HCT116 (cell line): ENCODE measurements around the gene NOS2. TPM values are rescaled to one million over a fixed set of nuclear protein-coding genes. Genes with fewer than 3 reads are reported as not detected.

Experiments
- ATAC-seq: fragments of 200-7000 bp; cut with Tn5 transposase; 2 replicates; pipeline ENCODE4 v1.9.1; 2020; ENCODE audit warnings: mild to moderate bottlenecking, moderate library complexity
- BruUV-seq: library from RNA; stranded (reverse); fragments of 400-500 nt; replicated peaks from 2 replicates; lab custom pipeline; 2021; lab: Mats Ljungman, UMichigan
- CTCF ChIA-PET: fragments of 300-600 bp; sonication (Branson Sonifier 250); formaldehyde crosslinking; loops from one replicate; lab custom pipeline; 2021; ENCODE audit warnings: antibody characterized with exemption; lab: Charles Lee
- POLR2A ChIA-PET: fragments of 300-600, 350-600 bp; sonication (Branson Sonifier 250); formaldehyde crosslinking; loops from one replicate; lab custom pipeline; 2021; ENCODE audit warnings: antibody characterized with exemption; lab: Charles Lee
- RAD21 ChIA-PET, 2 experiments: fragments of 300-600 bp; sonication (Branson Sonifier 250); formaldehyde crosslinking; loops; one replicate each; lab custom pipeline; 2023; ENCODE audit warnings: low total read pairs in 2 of 2; ENCODE audit not compliant: uncharacterized antibody in 2 of 2, unreplicated experiment in 2 of 2, low non-redundant PET in 1 of 2; lab: Charles Lee
- DNase-seq: peaks from one replicate; pipeline ENCODE4 v3.0.0-alpha.2; 2010; ENCODE audit warnings: low read depth, low spot score
- H2AFZ ChIP-seq: fragments of 200-600 bp; shearing (Covaris generic), sonication (generic); 2 replicates; pipeline ENCODE4 v1.6.1; 2017; ENCODE audit warnings: low read depth, mixed run types, mixed read lengths, antibody characterized with exemption, low read length; ENCODE audit not compliant: poor library complexity, severe bottlenecking
- H3K27ac ChIP-seq: 2 replicates; pipeline ENCODE4 v1.5.1; 2012; ENCODE audit warnings: low read depth, low read length
- H3K27me3 ChIP-seq: fragments of 200-600 bp; sonication (generic); 2 replicates; pipeline ENCODE4 v1.6.1; 2016; ENCODE audit warnings: mixed run types, low read length, mixed read lengths; ENCODE audit not compliant: insufficient read depth
- H3K36me3 ChIP-seq, 2 experiments: fragments of 200-500 bp in 1 of 2; fragments of 200-600 bp in 1 of 2; sonication (Bioruptor generic) in 1 of 2; sonication (generic) in 1 of 2; 2 replicates each; pipeline versions ENCODE4 v1.5.1 to v1.6.1; 2014 to 2016; ENCODE audit warnings: low read length in 2 of 2, inconsistent platforms in 1 of 2, mixed read lengths in 1 of 2, mixed run types in 1 of 2; ENCODE audit not compliant: insufficient read depth in 2 of 2, control insufficient read depth in 1 of 2
- H3K4me1 ChIP-seq, 2 experiments: fragments of 200-600 bp in 1 of 2; sonication (generic) in 1 of 2; 2 replicates each; pipeline versions ENCODE4 v1.5.1 to v1.6.1; 2012 to 2017; ENCODE audit warnings: low read length in 2 of 2, inconsistent platforms in 1 of 2, mild to moderate bottlenecking in 1 of 2, mixed read lengths in 1 of 2, mixed run types in 1 of 2, moderate library complexity in 1 of 2; ENCODE audit not compliant: insufficient read depth in 2 of 2, control insufficient read depth in 1 of 2
- H3K4me2 ChIP-seq: fragments of 200-600 bp; sonication (generic); 2 replicates; pipeline ENCODE4 v1.6.1; 2017; ENCODE audit warnings: mixed run types, low read length, mixed read lengths
- H3K4me3 ChIP-seq, 2 experiments: fragments of 200-600 bp in 1 of 2; sonication (generic) in 1 of 2; replicated peaks in 1 of 2; 2 replicates each; pipeline ENCODE4 v1.5.1; 2011 to 2016; ENCODE audit warnings: low read length in 2 of 2, control low read depth in 1 of 2, low read depth in 1 of 2, mild to moderate bottlenecking in 1 of 2, mixed read lengths in 1 of 2, mixed run types in 1 of 2
- H3K79me2 ChIP-seq: fragments of 200-600 bp; sonication (generic); 2 replicates; pipeline ENCODE4 v1.6.1; 2017; ENCODE audit warnings: mild to moderate bottlenecking, mixed run types, low read length, moderate library complexity, mixed read lengths; ENCODE audit not compliant: insufficient read depth
- H3K9ac ChIP-seq: fragments of 200-600 bp; sonication (generic); 2 replicates; pipeline ENCODE4 v1.6.1; 2016; ENCODE audit warnings: low read length, mixed read lengths
- H3K9me2 ChIP-seq: fragments of 200-600 bp; sonication (generic), shearing (Covaris generic); 2 replicates; pipeline ENCODE4 v1.6.1; 2017; ENCODE audit warnings: mixed run types, mild to moderate bottlenecking, moderate library complexity; ENCODE audit not compliant: insufficient read depth
- H3K9me3 ChIP-seq, 2 experiments: fragments of 200-500 bp in 1 of 2; fragments of 200-600 bp in 1 of 2; sonication (Bioruptor generic) in 1 of 2; sonication (generic) in 1 of 2; 2 replicates each; pipeline ENCODE4 v1.6.1; 2014 to 2017; ENCODE audit warnings: low read length in 2 of 2, mixed read lengths in 2 of 2, inconsistent platforms in 1 of 2, low read depth in 1 of 2, mild to moderate bottlenecking in 1 of 2, mixed run types in 1 of 2, moderate library complexity in 1 of 2; ENCODE audit not compliant: control insufficient read depth in 1 of 2, insufficient read depth in 1 of 2
- H4K20me1 ChIP-seq: fragments of 200-600 bp; sonication (generic), shearing (Covaris generic); 2 replicates; pipeline ENCODE4 v1.6.1; 2017; ENCODE audit warnings: mixed run types, mild to moderate bottlenecking, moderate library complexity; ENCODE audit not compliant: insufficient read depth
- ATF3 ChIP-seq: IDR thresholded peaks from 2 replicates; pipeline ENCODE4 v1.6.1; 2012
- CBX3 ChIP-seq: IDR thresholded peaks from 2 replicates; pipeline ENCODE4 v1.6.1; 2012; ENCODE audit warnings: low read depth
- EGR1 ChIP-seq: IDR thresholded peaks from 2 replicates; pipeline ENCODE4 v1.6.1; 2012; ENCODE audit warnings: low read depth
- ELF1 ChIP-seq: IDR thresholded peaks from 2 replicates; pipeline ENCODE4 v1.6.1; 2012; ENCODE audit warnings: low read depth, borderline replicate concordance
- EZH2 ChIP-seq: fragments of 200-600 bp; sonication (generic); IDR thresholded peaks from 2 replicates; pipeline ENCODE4 v1.6.1; 2017; ENCODE audit warnings: antibody characterized with exemption, mixed run types
- EZH2phosphoT487 ChIP-seq: fragments of 200-600 bp; IDR thresholded peaks from 2 replicates; pipeline ENCODE4 v1.6.1; 2018; ENCODE audit warnings: antibody characterized with exemption, borderline replicate concordance
- FOSL1 ChIP-seq: IDR thresholded peaks from 2 replicates; pipeline ENCODE4 v1.6.1; 2012; ENCODE audit warnings: low read depth
- JUND ChIP-seq: IDR thresholded peaks from 2 replicates; pipeline ENCODE4 v1.6.1; 2012
- MAX ChIP-seq: IDR thresholded peaks from 2 replicates; pipeline ENCODE4 v1.6.1; 2012
- POLR2A ChIP-seq: IDR thresholded peaks from 2 replicates; pipeline ENCODE4 v1.7.0; 2011; ENCODE audit warnings: borderline replicate concordance; ENCODE audit not compliant: insufficient read depth, insufficient read length; ENCODE audit errors: extremely low read depth
- POLR2AphosphoS5 ChIP-seq: IDR thresholded peaks from 2 replicates; pipeline ENCODE4 v1.6.1; 2011; ENCODE audit warnings: mild to moderate bottlenecking, low read depth, low read length, moderate library complexity
- RAD21 ChIP-seq: IDR thresholded peaks from 2 replicates; pipeline ENCODE4 v1.6.1; 2012; ENCODE audit warnings: low read depth, mild to moderate bottlenecking
- REST ChIP-seq: IDR thresholded peaks from 2 replicates; pipeline ENCODE4 v1.6.1; 2012; ENCODE audit warnings: low read depth
- SP1 ChIP-seq: IDR thresholded peaks from 2 replicates; pipeline ENCODE4 v1.6.1; 2012; ENCODE audit warnings: low read depth
- SRF ChIP-seq: IDR thresholded peaks from 2 replicates; pipeline ENCODE4 v1.6.1; 2012; ENCODE audit warnings: low read depth
- TCF7L2 ChIP-seq: IDR thresholded peaks from 2 replicates; pipeline ENCODE4 v1.7.0; 2011; ENCODE audit warnings: borderline replicate concordance, inconsistent platforms; ENCODE audit not compliant: insufficient read depth, insufficient read length; ENCODE audit errors: extremely low read depth
- YY1 ChIP-seq: IDR thresholded peaks from 2 replicates; pipeline ENCODE4 v1.6.1; 2011; ENCODE audit warnings: low read length, low read depth, moderate library complexity, mild to moderate bottlenecking; ENCODE audit not compliant: insufficient replicate concordance; ENCODE audit errors: extremely low read depth
- ZBTB33 ChIP-seq: IDR thresholded peaks from 2 replicates; pipeline ENCODE4 v1.6.1; 2011; ENCODE audit warnings: mild to moderate bottlenecking, low read length, moderate library complexity; ENCODE audit not compliant: insufficient replicate concordance; ENCODE audit errors: extremely low read depth
- ZNF274 ChIP-seq: fragments of 200-500 bp; sonication (Bioruptor generic); IDR thresholded peaks from 2 replicates; pipeline ENCODE4 v1.6.1; 2014; ENCODE audit warnings: mild to moderate bottlenecking, low read depth, low read length, inconsistent platforms
- intact Hi-C: fragments of 100-400 bp; cut with micrococcal nuclease; formaldehyde crosslinking; loops from 2 replicates; pipeline ENCODE4 v1.10.0; 2022
- total RNA-seq: library from RNA; stranded (reverse); gene quantifications from one replicate; pipeline ENCODE4 v1.2.1, GENCODE V29; 2021; ENCODE audit not compliant: unreplicated experiment

The NOS2 gene
- total RNA-seq, 1 experiment from 2014 or later = 0.07 TPM

GRCh38 chr17:27764589-27764988, 35.7 kb downstream of the NOS2 start:
- DNase-seq (no peak), ATAC-seq (no peak)
- Histone ChIP-seq H3K79me2 (no peaks in the 10 kb centered on the region), H3K36me3 (no peaks in the 10 kb centered on the region), H2AFZ (no peak overlapping the region), H4K20me1 (no peaks in the 10 kb centered on the region), H3K4me1 (no peaks in the 10 kb centered on the region), H3K27ac (no peak overlapping the region), H3K9me2 (no peaks in the 10 kb centered on the region), H3K4me2 (no peak overlapping the region), H3K27me3 (peaks cover 4% of the 10 kb centered on the region), H3K9me3 (no peaks in the 10 kb centered on the region), H3K9ac (no peak overlapping the region), H3K4me3 (no peak overlapping the region)
- ChIA-PET POLR2A (no interaction called here), RAD21 (no interaction called here), CTCF (no interaction called here)
- intact Hi-C loops = loop anchor here (10.0 kb wide), 1 partner anchor 530 kb away; no protein-coding TSS in a partner anchor
- TF ChIP-seq ATF3 = no peak
- no peak for TF ChIP-seq EZH2phosphoT487
- no peak for TF ChIP-seq JUND
- TF ChIP-seq YY1 = no peak
- TF ChIP-seq REST = no peak
- no peak for TF ChIP-seq TCF7L2
- no peak for TF ChIP-seq CBX3
- no peak for TF ChIP-seq FOSL1
- no peak for TF ChIP-seq SRF
- TF ChIP-seq MAX = no peak
- no peak for TF ChIP-seq EGR1
- TF ChIP-seq RAD21 = no peak
- no peak for TF ChIP-seq ELF1
- no peak for TF ChIP-seq POLR2AphosphoS5
- TF ChIP-seq EZH2 = no peak
- TF ChIP-seq ZBTB33 = no peak
- TF ChIP-seq POLR2A = no peak
- TF ChIP-seq SP1 = no peak
- TF ChIP-seq ZNF274 = no peak
- BruUV-seq = no TSS peak
